ENCODE data around the gene KLHL5.
"Not testable (repeated sequence)": the region's sequence is repeated elsewhere in the genome, so short reads cannot be mapped to it uniquely, and the experiment has no call there.

KLHL5 gene

GRCh38 chr4:39062094-39062769 is at the start of gene KLHL5:
Gene KLHL5, plus strand, starts transcription at chr4:39062232. Its CDS starts 421 bp downstream, at chr4:39062653.
- DNase-seq (ENCODE audit: low spot score) = no peak

- DNase-seq (ENCODE audit: low spot score) = no peak
Observed at GRCh38 chr4:39014028-39014427, 48.0 kb upstream of the KLHL5 start.

GRCh38 chr4:39020130-39020529 is 41.9 kb upstream of the KLHL5 start:
- DNase-seq (ENCODE audit: low spot score) = no peak

- no peak for DNase-seq (ENCODE audit: low spot score)
Observed at GRCh38 chr4:39021631-39022030, 40.4 kb upstream of the KLHL5 start.

- no peak for DNase-seq (ENCODE audit: low spot score)
Observed at GRCh38 chr4:39022241-39022640, 39.8 kb upstream of the KLHL5 start.

- no peak for DNase-seq (ENCODE audit: low spot score)
Observed at GRCh38 chr4:39023059-39023458, 39.0 kb upstream of the KLHL5 start.

- no peak for DNase-seq (ENCODE audit: low spot score)
Observed at GRCh38 chr4:39024311-39024865, 37.6 kb upstream of the KLHL5 start.

GRCh38 chr4:39025552-39026085 is 36.4 kb upstream of the KLHL5 start:
- no peak for DNase-seq (ENCODE audit: low spot score)

- DNase-seq (ENCODE audit: low spot score) = no peak
Observed at GRCh38 chr4:39026096-39026495, 35.9 kb upstream of the KLHL5 start.

GRCh38 chr4:39029752-39030694 is 32.0 kb upstream of the KLHL5 start:
- DNase-seq (ENCODE audit: low spot score) = peak; percentile 43

- no peak for DNase-seq (ENCODE audit: low spot score)
Observed at GRCh38 chr4:39030725-39031124, 31.3 kb upstream of the KLHL5 start.

GRCh38 chr4:39031590-39032020 is 30.4 kb upstream of the KLHL5 start:
- not testable (repeated sequence) for DNase-seq (ENCODE audit: low spot score)

- DNase-seq (ENCODE audit: low spot score) = peak; percentile 74
Observed at GRCh38 chr4:39032218-39033085, 29.6 kb upstream of the KLHL5 start, which contains the start of gene TMEM156. Gene TMEM156, minus strand, starts transcription at chr4:39032409. Its CDS starts 96 bp downstream, at chr4:39032313.

GRCh38 chr4:39036172-39036571 is 25.9 kb upstream of the KLHL5 start:
- DNase-seq (ENCODE audit: low spot score) = no peak

GRCh38 chr4:39037491-39037825 is 24.6 kb upstream of the KLHL5 start:
- no peak for DNase-seq (ENCODE audit: low spot score)

GRCh38 chr4:39037941-39038340 is 24.1 kb upstream of the KLHL5 start:
- no peak for DNase-seq (ENCODE audit: low spot score)

GRCh38 chr4:39039108-39039507 is 22.9 kb upstream of the KLHL5 start:
- no peak for DNase-seq (ENCODE audit: low spot score)

GRCh38 chr4:39042366-39042765 is 19.7 kb upstream of the KLHL5 start:
- DNase-seq (ENCODE audit: low spot score) = no peak

- DNase-seq (ENCODE audit: low spot score) = no peak
Observed at GRCh38 chr4:39043058-39043860, 18.8 kb upstream of the KLHL5 start.

- peak; percentile 39 for DNase-seq (ENCODE audit: low spot score)
Observed at GRCh38 chr4:39043861-39044363, 18.1 kb upstream of the KLHL5 start.

Measured in CD4-positive, alpha-beta T cell treated with Interleukin-15 for 4 hours (primary cell).